HG03196 (cell line): ENCODE data around the gene CCDC197.
A peak's percentile ranks its signal among the peaks of the same experiment; 100 is the strongest.

ENCODE experiments used
- ATAC-seq: cut with Tn5 transposase; IDR thresholded peaks from one replicate; pipeline ENCODE4 v1.9.1; 2021; ENCODE audit not compliant: unreplicated experiment

CCDC197 gene

GRCh38 chr14:93960774-93961438 is 36.2 kb upstream of the CCDC197 start:
- no peak for ATAC-seq

- no peak for ATAC-seq
These were observed 35.5 kb upstream of the CCDC197 start for GRCh38 chr14:93961620-93962019.

GRCh38 chr14:93962701-93963601 is 34.1 kb upstream of the CCDC197 start:
- ATAC-seq: peak; percentile 54

GRCh38 chr14:93963692-93964091 is 33.4 kb upstream of the CCDC197 start:
- ATAC-seq: no peak

- ATAC-seq: no peak
These were observed 32.8 kb upstream of the CCDC197 start for GRCh38 chr14:93964281-93964680.

GRCh38 chr14:93964820-93965286 is 32.2 kb upstream of the CCDC197 start:
- no peak for ATAC-seq

- no peak for ATAC-seq
These were observed 31.7 kb upstream of the CCDC197 start for GRCh38 chr14:93965287-93965821.

GRCh38 chr14:93965946-93966474 is 31.1 kb upstream of the CCDC197 start:
- no peak for ATAC-seq

- ATAC-seq: peak; percentile 30
These were observed 29.4 kb upstream of the CCDC197 start for GRCh38 chr14:93967637-93968250.

GRCh38 chr14:93969082-93969828 is 27.8 kb upstream of the CCDC197 start:
- ATAC-seq: no peak

GRCh38 chr14:93970585-93970964 is 26.5 kb upstream of the CCDC197 start:
- no peak for ATAC-seq

- peak; percentile 36 for ATAC-seq
These were observed 26.0 kb upstream of the CCDC197 start for GRCh38 chr14:93970965-93971634.

- no peak for ATAC-seq
These were observed 25.5 kb upstream of the CCDC197 start for GRCh38 chr14:93971635-93972027.

GRCh38 chr14:93972618-93973205 is 24.4 kb upstream of the CCDC197 start:
- no peak for ATAC-seq

- ATAC-seq: no peak
These were observed 23.5 kb upstream of the CCDC197 start for GRCh38 chr14:93973607-93974006.

GRCh38 chr14:93974299-93974698 is 22.8 kb upstream of the CCDC197 start:
- no peak for ATAC-seq

GRCh38 chr14:93974833-93975232 is 22.3 kb upstream of the CCDC197 start:
- no peak for ATAC-seq

GRCh38 chr14:93975791-93976476 is 21.2 kb upstream of the CCDC197 start:
- peak; percentile 57 for ATAC-seq

- ATAC-seq: peak; percentile 15
These were observed 20.5 kb upstream of the CCDC197 start, which contains the start of gene ASB2 for GRCh38 chr14:93976477-93977057. TSS of gene ASB2 (minus strand) at chr14:93976570. CDS start at chr14:93964539, 12,031 bp downstream.
